GM18519 (cell line): ENCODE results near the gene ATP6V1A.

Experiments used
- ATAC-seq: cut with Tn5 transposase; IDR thresholded peaks from one replicate; pipeline ENCODE4 v1.9.1; 2021; ENCODE audit warnings: mild to moderate bottlenecking, moderate library complexity; ENCODE audit not compliant: unreplicated experiment, low FRiP score

Gene ATP6V1A

GRCh38 chr3:113745756-113746547 is 883 bp upstream of the ATP6V1A start, which contains the start of gene NAA50:
Gene NAA50 (minus strand): TSS chr3:113746249. CDS start chr3:113745949, 300 bp downstream.
- peak; percentile 27 for ATAC-seq

GRCh38 chr3:113747283-113748046 is 630 bp downstream of the ATP6V1A start:
- no peak for ATAC-seq

- ATAC-seq, result no peak
Observed at GRCh38 chr3:113751141-113751540, 4.3 kb downstream of the ATP6V1A start.

- ATAC-seq, result no peak
Observed at GRCh38 chr3:113753376-113753985, 6.6 kb downstream of the ATP6V1A start.

- no peak for ATAC-seq
Observed at GRCh38 chr3:113754494-113755159, 7.8 kb downstream of the ATP6V1A start.

- ATAC-seq, result no peak
Observed at GRCh38 chr3:113758389-113759024, 11.7 kb downstream of the ATP6V1A start.

GRCh38 chr3:113764698-113765097 is 17.9 kb downstream of the ATP6V1A start:
- ATAC-seq, result no peak

GRCh38 chr3:113769551-113769950 is 22.7 kb downstream of the ATP6V1A start:
- no peak for ATAC-seq

GRCh38 chr3:113771993-113772392 is 25.2 kb downstream of the ATP6V1A start:
- no peak for ATAC-seq

- ATAC-seq, result no peak
Observed at GRCh38 chr3:113773381-113773780, 26.5 kb downstream of the ATP6V1A start.

GRCh38 chr3:113775516-113775915 is 28.7 kb downstream of the ATP6V1A start:
- ATAC-seq, result no peak

- ATAC-seq, result no peak
Observed at GRCh38 chr3:113776564-113776963, 29.7 kb downstream of the ATP6V1A start.

GRCh38 chr3:113783463-113783862 is 36.6 kb downstream of the ATP6V1A start:
- ATAC-seq, result peak; percentile 78

GRCh38 chr3:113783980-113784379 is 37.1 kb downstream of the ATP6V1A start:
- no peak for ATAC-seq

GRCh38 chr3:113791381-113791780 is 44.5 kb downstream of the ATP6V1A start:
- no peak for ATAC-seq

GRCh38 chr3:113794526-113794925 is 47.7 kb downstream of the ATP6V1A start:
- no peak for ATAC-seq

- ATAC-seq, result no peak
Observed at GRCh38 chr3:113795693-113796092, 48.9 kb downstream of the ATP6V1A start.

- no peak for ATAC-seq
Observed at GRCh38 chr3:113802795-113803455, 56.1 kb downstream of the ATP6V1A start.

- no peak for ATAC-seq
Observed at GRCh38 chr3:113804661-113805060, 57.8 kb downstream of the ATP6V1A start.

GRCh38 chr3:113805249-113805648 is 58.4 kb downstream of the ATP6V1A start:
- no peak for ATAC-seq
